ENCODE data around the gene ACVR2A. TPM values are rescaled to one million over a fixed set of nuclear protein-coding genes. Genes with fewer than 3 reads are reported as not detected.
A peak's percentile ranks its signal among the peaks of the same experiment; 100 is the strongest.

Gene ACVR2A
- 10.5 and 10.7 TPM in 2 replicates for total RNA-seq

- H3K27me3 ChIP-seq (ENCODE audit: control insufficient read depth, insufficient read depth, low read length): no peaks in the 10 kb centered on the region
- TF ChIP-seq, protein P1, sequence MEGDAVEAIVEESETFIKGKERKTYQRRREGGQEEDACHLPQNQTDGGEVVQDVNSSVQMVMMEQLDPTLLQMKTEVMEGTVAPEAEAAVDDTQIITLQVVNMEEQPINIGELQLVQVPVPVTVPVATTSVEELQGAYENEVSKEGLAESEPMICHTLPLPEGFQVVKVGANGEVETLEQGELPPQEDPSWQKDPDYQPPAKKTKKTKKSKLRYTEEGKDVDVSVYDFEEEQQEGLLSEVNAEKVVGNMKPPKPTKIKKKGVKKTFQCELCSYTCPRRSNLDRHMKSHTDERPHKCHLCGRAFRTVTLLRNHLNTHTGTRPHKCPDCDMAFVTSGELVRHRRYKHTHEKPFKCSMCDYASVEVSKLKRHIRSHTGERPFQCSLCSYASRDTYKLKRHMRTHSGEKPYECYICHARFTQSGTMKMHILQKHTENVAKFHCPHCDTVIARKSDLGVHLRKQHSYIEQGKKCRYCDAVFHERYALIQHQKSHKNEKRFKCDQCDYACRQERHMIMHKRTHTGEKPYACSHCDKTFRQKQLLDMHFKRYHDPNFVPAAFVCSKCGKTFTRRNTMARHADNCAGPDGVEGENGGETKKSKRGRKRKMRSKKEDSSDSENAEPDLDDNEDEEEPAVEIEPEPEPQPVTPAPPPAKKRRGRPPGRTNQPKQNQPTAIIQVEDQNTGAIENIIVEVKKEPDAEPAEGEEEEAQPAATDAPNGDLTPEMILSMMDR (IDR thresholded peaks at IDR 0.05; ENCODE audit: insufficient read depth, low read length, poor library complexity, severe bottlenecking): no peak
- H3K4me3 ChIP-seq (ENCODE audit: low read depth, low read length): peak within 1 kb of the TSS; percentile 74
- no peaks in the 10 kb centered on the region for H3K36me3 ChIP-seq (ENCODE audit: control insufficient read depth, insufficient read depth, low read length)
- DNase-seq (ENCODE audit: low read depth): no peak
Observed at GRCh38 chr2:147844697-147845410, at the start of gene ACVR2A. TSS of gene ACVR2A (plus strand) at chr2:147845029. CDS start at chr2:147845153, 124 bp downstream.

DNA sequence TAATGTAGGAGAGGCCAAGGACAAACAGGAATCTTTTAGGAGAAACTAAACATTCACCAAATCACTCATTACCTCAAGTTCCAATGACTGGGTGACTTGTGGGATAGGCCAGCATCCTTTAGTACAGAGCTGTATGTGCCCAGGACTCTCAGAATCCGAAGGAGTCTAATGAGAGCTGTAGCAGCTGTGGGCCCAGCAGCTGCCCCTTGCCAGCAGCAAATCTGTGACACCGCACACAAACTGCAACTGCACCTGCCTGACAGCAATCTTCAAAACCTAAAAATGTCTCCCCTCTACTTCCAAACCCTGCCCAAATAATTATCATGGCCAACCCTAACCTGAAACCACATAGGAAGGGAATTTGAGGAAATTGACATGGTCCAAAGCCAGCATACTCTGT is 44.5 kb upstream of the ACVR2A start:
- TF ChIP-seq, protein P1 (IDR thresholded peaks at IDR 0.05; ENCODE audit: insufficient read depth, low read length, poor library complexity, severe bottlenecking): no peak

GRCh38 chr2:147806846-147807245 is 38.0 kb upstream of the ACVR2A start:
- TF ChIP-seq, protein P1 (IDR thresholded peaks at IDR 0.05; ENCODE audit: insufficient read depth, low read length, poor library complexity, severe bottlenecking): no peak
- no peaks in the 10 kb centered on the region for H3K36me3 ChIP-seq (ENCODE audit: control insufficient read depth, insufficient read depth, low read length)
- no peak overlapping the region for H3K4me3 ChIP-seq (ENCODE audit: low read depth, low read length)
- H3K27me3 ChIP-seq (ENCODE audit: control insufficient read depth, insufficient read depth, low read length): no peaks in the 10 kb centered on the region
- no peak for DNase-seq (ENCODE audit: low read depth)

More for the DNA sequence above, 44.5 kb upstream of the ACVR2A start:
- Histone ChIP-seq H3K4me3 (ENCODE audit: low read depth, low read length) (no peak overlapping the region), H3K36me3 (ENCODE audit: control insufficient read depth, insufficient read depth, low read length) (no peaks in the 10 kb centered on the region), H3K27me3 (ENCODE audit: control insufficient read depth, insufficient read depth, low read length) (no peaks in the 10 kb centered on the region)
- no peak for DNase-seq (ENCODE audit: low read depth)

- Histone ChIP-seq H3K36me3 (ENCODE audit: control insufficient read depth, insufficient read depth, low read length) (no peaks in the 10 kb centered on the region), H3K27me3 (ENCODE audit: control insufficient read depth, insufficient read depth, low read length) (no peaks in the 10 kb centered on the region), H3K4me3 (ENCODE audit: low read depth, low read length) (no peak overlapping the region)
- DNase-seq (ENCODE audit: low read depth): no peak
- TF ChIP-seq, protein P1 (IDR thresholded peaks at IDR 0.05; ENCODE audit: insufficient read depth, low read length, poor library complexity, severe bottlenecking): no peak
Observed at GRCh38 chr2:147808520-147808919, 36.3 kb upstream of the ACVR2A start.

GRCh38 chr2:147810883-147811765 is 33.7 kb upstream of the ACVR2A start:
- no peak overlapping the region for H3K4me3 ChIP-seq (ENCODE audit: low read depth, low read length)

More at GRCh38 chr2:147810883-147811765, 33.7 kb upstream of the ACVR2A start:
- H3K36me3 ChIP-seq (ENCODE audit: control insufficient read depth, insufficient read depth, low read length): no peaks in the 10 kb centered on the region
- no peak for DNase-seq (ENCODE audit: low read depth)
- no peaks in the 10 kb centered on the region for H3K27me3 ChIP-seq (ENCODE audit: control insufficient read depth, insufficient read depth, low read length)
- TF ChIP-seq, protein P1 (IDR thresholded peaks at IDR 0.05; ENCODE audit: insufficient read depth, low read length, poor library complexity, severe bottlenecking): no peak

Data from kidney epithelial cell (primary cell).